Esophagus (tissue), 2 donors: ENCODE data around the gene TENM4. TPM values are rescaled to one million over a fixed set of nuclear protein-coding genes. Genes with fewer than 3 reads are reported as not detected.

Experiments used
- H3K27ac ChIP-seq, 2 donors: one replicate each; pipeline ENCODE4 v1.5.1; 2013; ENCODE audit warnings: low read depth in 2 of 2, mild to moderate bottlenecking in 2 of 2, inconsistent platforms in 1 of 2, low read length in 1 of 2, moderate library complexity in 1 of 2
- H3K27me3 ChIP-seq, 2 donors: one replicate each; pipeline ENCODE4 v1.6.1; 2013; ENCODE audit warnings: low read length in 2 of 2, control low read depth in 1 of 2, mild to moderate bottlenecking in 1 of 2; ENCODE audit not compliant: insufficient read depth in 2 of 2, control insufficient read depth in 1 of 2
- H3K36me3 ChIP-seq, 2 donors: one replicate each; pipeline ENCODE4 v1.6.1; 2013; ENCODE audit warnings: low read length in 1 of 2; ENCODE audit not compliant: control insufficient read depth in 2 of 2, insufficient read depth in 2 of 2
- H3K4me1 ChIP-seq, 2 donors: one replicate each; pipeline ENCODE4 v1.6.1; 2013; ENCODE audit warnings: low read length in 1 of 2; ENCODE audit not compliant: control insufficient read depth in 2 of 2, insufficient read depth in 2 of 2
- H3K4me3 ChIP-seq, 2 donors: one replicate each; pipeline ENCODE4 v1.5.1; 2013; ENCODE audit warnings: low read length in 2 of 2, mild to moderate bottlenecking in 2 of 2, low read depth in 1 of 2, moderate library complexity in 1 of 2
- H3K9me3 ChIP-seq, 2 donors: one replicate each; pipeline ENCODE4 v1.6.1; 2013; ENCODE audit warnings: mild to moderate bottlenecking in 2 of 2, low read depth in 1 of 2, low read length in 1 of 2, moderate library complexity in 1 of 2; ENCODE audit not compliant: control insufficient read depth in 2 of 2, insufficient read depth in 1 of 2
- WGBS, 2 donors: extraction: QIAGEN DNeasy Blood & Tissue Kit; methylation state at CpG; one replicate each; pipeline ENCODE4 v1.1.7; 2013; 5-methylcytosine and 5-hydroxymethylcytosine counted together
- polyA plus RNA-seq, 2 donors: library from polyadenylated mRNA; stranded (reverse); fragments of 200-250 nt; gene quantifications; one replicate each; pipeline ENCODE4 v1.2.3, GENCODE V29; 2013
- donor health status: healthy with polysubstance abuse.
- donor health status: Bipolar disorder and iron deficiency.

TENM4 gene
- polyA plus RNA-seq, 2 donors: 1.3 to 4.1 TPM

DNA sequence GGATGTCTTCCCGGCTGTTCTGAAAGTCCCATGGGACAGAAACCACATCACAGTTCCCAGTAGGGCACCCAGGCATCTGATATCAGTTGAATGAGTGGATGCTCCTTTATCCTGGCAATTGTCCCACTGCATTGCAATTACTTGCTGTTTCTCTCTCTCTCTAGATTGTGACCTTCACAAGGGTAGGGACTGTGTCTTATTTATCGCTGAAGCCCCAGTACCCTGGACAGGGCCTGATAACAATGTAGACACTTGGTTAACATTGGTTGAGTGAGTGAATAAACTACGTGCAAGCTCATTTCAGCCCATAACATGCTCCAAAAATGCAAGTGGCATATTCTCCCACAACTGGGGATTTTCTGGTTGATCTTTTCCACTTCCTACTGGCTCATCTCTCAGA is 672.5 kb downstream of the TENM4 start:
- Histone ChIP-seq H3K36me3 (no peaks in the 10 kb centered on the region), H3K4me1 (no peaks in the 10 kb centered on the region), H3K9me3 (peaks cover 0 to 2% of the 10 kb centered on the region in 2 donors), H3K27ac (no peak overlapping the region), H3K27me3 (no peaks in the 10 kb centered on the region), H3K4me3 (no peak overlapping the region)
- 87 to 89% methylated on average over 3 of the region's 3 CpGs for WGBS, 2 donors

DNA sequence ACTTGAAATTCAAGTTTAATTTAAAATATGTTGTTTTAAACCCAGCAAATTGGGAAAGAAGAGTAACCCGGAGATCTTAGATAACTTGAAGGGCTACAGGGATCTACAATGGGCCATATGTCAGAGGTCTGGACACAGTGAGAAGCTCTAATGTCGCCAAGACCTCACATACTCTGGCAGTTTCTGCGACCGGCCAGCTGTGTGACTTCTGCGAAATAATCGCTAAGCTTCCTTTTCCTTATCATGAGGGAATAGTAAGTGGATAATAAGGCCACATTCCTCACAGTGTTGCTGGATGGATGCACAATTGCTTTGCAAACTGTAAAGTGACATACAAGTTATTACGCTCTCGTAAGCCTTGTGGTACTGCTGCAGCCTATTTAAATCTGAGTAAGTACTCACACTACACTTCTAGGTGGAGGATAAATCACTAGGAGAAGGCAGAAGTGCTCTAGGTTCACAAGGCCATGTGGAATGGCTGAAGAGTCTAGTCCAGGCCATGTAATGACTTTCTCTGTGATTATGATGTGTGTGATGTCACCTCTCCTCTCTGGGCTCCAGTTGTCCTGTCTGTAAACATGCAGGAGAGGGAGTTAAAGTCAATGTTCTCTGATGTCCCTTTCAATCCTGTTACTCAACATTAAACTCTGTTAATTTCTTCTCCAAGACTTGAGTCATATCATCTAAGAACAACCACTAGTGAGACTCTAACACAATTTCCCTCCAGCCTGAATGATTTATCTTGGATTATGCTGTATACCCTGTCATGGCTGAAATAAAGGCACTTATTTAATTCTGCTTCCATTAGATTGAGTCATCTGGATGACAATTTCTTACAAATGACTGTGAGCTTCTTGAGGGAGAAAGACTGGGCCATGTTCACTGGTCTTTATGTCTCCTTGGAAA is 673.5 kb downstream of the TENM4 start:
- 91 to 92% methylated on average over 8 of the region's 8 CpGs for whole genome bisulfite sequencing, 2 donors
- Histone ChIP-seq H3K4me3 (no peak overlapping the region), H3K27ac (no peak overlapping the region), H3K36me3 (no peaks in the 10 kb centered on the region), H3K9me3 (peaks cover 0 to 2% of the 10 kb centered on the region in 2 donors), H3K27me3 (no peaks in the 10 kb centered on the region), H3K4me1 (no peaks in the 10 kb centered on the region)

DNA sequence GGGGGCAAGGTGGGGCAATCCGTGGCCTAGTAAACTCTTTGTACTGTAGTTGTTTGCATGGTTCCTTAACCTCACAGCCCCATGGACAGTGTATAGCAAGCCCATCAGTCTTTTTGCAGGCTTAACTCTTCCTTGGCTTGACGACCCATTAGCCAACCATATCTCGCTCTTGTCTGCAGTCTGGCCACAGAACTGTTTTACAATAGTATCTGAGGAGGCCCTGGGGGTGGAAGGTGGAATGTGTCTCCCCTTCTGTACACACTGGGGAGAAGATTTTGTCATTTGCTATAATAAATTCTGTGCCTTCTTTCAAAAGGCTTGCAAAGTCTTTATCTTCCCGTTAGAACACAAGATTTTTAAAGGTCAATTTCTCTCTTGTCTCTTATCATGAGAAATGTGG is 675.9 kb downstream of the TENM4 start:
- no peak overlapping the region for H3K27ac ChIP-seq
- 70 to 81% methylated on average over 4 of the region's 4 CpGs for WGBS, 2 donors
- H3K27me3 ChIP-seq: no peaks in the 10 kb centered on the region

DNA sequence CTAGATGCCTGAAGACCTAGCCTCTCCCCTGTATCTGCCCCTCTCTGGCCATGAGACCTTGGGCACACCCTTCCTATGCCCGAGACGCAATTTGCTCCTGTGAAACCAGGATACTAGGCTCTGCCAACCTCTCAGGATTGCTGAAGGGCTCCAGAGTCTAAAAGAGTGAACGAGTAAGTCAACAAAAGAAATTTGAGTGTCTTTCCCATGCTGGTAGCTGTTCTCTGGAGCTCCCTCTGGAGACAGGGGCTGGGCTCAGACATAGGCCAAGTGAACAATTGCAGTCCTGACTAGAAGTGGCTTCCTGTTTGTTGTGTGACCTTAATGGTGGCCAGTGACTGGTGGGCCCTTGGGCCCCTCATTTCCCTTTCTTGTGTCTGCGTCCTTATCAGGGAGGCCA is 677.2 kb downstream of the TENM4 start:
- WGBS, 2 donors: 82 to 92% methylated on average over 4 of the region's 4 CpGs
- no peak overlapping the region for H3K27ac ChIP-seq
- H3K4me1 ChIP-seq: no peaks in the 10 kb centered on the region
- H3K4me3 ChIP-seq: no peak overlapping the region
- H3K36me3 ChIP-seq: no peaks in the 10 kb centered on the region
- no peaks in the 10 kb centered on the region for H3K27me3 ChIP-seq
- H3K9me3 ChIP-seq: no peaks in the 10 kb centered on the region

More for the DNA sequence above, 675.9 kb downstream of the TENM4 start:
- Histone ChIP-seq H3K9me3 (no peaks in the 10 kb centered on the region), H3K36me3 (no peaks in the 10 kb centered on the region), H3K4me3 (no peak overlapping the region), H3K4me1 (no peaks in the 10 kb centered on the region)

DNA sequence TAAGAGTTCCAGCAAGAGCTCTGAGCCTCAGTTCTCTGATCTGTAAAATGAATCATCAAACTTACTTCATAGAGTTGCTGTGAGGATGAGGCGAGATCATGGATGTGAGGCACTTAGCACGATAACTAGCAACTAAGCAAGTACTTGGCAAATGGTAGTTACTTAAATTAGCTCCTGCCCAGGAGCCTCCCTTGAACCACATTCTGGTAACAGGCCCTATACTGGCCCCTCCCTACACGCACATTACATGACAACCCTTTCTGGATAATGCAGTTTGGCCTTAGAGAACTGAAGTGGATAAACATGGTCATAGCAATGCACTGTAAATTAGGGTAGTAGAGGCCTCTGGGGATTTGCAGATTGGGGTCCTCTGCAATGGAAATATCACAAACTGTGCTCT is 678.7 kb downstream of the TENM4 start:
- H3K36me3 ChIP-seq: no peaks in the 10 kb centered on the region
- no peaks in the 10 kb centered on the region for H3K9me3 ChIP-seq
- no peak overlapping the region for H3K4me3 ChIP-seq
- no peaks in the 10 kb centered on the region for H3K27me3 ChIP-seq
- 88 to 94% methylated on average over 3 of the region's 3 CpGs for WGBS, 2 donors
- H3K27ac ChIP-seq: no peak overlapping the region
- H3K4me1 ChIP-seq: no peaks in the 10 kb centered on the region

DNA sequence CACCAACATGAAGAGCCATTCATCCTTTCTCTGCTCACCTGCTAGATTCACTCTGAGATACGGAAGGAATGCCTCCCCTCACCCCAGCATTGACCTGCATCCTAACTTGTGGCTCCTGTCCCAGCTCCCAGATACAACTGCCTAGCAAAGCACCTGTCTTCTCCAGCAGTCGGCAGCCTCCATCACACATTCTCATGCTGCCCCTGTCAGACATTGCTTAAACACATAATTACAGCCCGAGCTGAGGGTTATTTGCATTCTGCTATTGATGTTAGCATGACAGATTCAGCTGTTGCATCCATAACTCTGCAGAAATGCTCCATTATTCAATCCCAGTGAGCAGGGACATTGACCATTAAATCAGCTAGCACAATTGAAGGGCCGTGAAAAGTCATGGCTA is 681.8 kb downstream of the TENM4 start:
- no peaks in the 10 kb centered on the region for H3K9me3 ChIP-seq
- no peaks in the 10 kb centered on the region for H3K4me1 ChIP-seq
- no peaks in the 10 kb centered on the region for H3K36me3 ChIP-seq
- whole genome bisulfite sequencing, 2 donors: 50 to 54% methylated on average over 4 of the region's 4 CpGs
- no peak overlapping the region for H3K4me3 ChIP-seq
- H3K27me3 ChIP-seq: no peaks in the 10 kb centered on the region
- no peak overlapping the region for H3K27ac ChIP-seq

DNA sequence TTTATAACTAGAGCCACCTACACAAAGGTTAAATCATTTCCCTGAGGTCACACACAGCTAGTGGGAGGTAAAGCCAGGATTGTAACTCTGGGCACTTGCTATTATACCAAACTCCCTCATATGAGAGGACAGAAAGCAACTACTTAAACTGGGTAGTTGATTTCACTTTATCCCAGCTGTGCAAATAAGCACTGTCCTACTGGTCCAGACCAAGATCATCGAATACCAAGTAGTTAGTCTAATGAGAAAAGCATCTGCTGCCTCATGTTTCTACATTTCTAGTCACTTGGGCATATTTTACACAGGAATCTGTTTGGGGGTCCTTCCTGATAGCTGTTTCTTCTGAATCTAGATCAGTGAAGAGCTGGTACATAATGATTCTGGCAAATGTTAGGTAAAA is 687.5 kb downstream of the TENM4 start:
- Histone ChIP-seq H3K4me1 (no peaks in the 10 kb centered on the region), H3K27ac (no peak overlapping the region), H3K4me3 (no peak overlapping the region), H3K36me3 (no peaks in the 10 kb centered on the region), H3K27me3 (no peaks in the 10 kb centered on the region), H3K9me3 (no peaks in the 10 kb centered on the region)
- 54 to 56% methylated on average over 1 of the region's 1 CpG for WGBS, 2 donors

DNA sequence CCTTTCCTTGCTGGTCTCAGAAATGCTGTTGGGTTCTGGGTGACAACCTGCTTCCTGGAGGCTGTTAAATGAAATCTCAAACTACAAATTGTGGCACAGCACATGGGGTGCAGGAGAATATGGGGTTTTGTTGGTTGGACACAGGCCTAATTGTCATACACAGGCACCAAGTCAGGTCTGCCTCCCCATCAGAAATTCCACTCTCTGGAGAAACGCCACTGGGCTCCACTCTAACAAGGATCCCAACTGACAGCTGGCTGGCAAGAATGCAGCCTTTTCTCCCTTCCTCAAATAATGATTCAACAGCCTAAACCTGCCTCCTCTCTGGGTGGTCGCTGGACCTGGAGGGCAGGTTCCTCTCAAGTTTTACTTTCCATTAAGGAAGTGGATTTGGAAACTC is 688.3 kb downstream of the TENM4 start:
- H3K27ac ChIP-seq: no peak overlapping the region
- 38 to 54% methylated on average over 2 of the region's 2 CpGs for WGBS, 2 donors

DNA sequence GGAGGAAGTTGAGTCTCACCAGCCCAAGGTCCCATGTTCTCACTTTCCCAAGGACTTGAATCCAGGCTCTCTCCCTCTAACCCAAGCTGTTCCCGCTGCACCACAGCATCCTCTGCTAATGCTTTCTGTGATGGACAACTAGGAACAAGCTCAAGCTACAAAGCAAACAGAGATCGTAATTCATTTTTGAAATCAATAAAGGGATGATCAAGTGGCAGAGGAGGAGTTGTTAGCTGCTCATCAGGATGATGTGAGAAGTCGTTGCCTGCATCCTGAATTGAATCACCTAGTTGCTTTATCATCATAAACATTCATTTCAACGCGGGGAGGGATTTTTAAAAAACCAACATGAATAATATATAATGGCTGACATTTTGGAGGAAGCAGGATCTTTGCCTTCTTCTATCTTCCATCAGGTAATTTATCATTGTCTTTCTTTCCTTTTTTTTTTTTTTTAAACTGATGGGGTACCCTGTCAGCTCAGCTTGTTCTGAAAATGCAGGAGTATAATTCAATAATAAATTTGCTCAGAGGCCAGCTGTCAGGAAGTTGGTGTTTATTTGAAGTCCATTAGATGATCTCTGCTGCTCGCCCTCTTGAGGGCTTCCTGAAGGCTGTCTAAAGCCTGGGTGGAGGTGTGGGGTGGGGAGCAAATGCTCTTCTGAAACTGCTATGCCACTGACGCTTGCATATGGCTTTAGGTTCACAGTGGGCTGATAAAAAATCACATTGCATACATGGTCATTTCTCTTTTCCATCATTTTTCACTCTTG is 691.7 kb downstream of the TENM4 start:
- H3K27ac ChIP-seq: no peak overlapping the region
- H3K27me3 ChIP-seq: no peaks in the 10 kb centered on the region
- WGBS, 2 donors: 74 to 77% methylated on average over 7 of the region's 7 CpGs
- H3K4me1 ChIP-seq: no peaks in the 10 kb centered on the region
- H3K9me3 ChIP-seq: no peaks in the 10 kb centered on the region
- no peaks in the 10 kb centered on the region for H3K36me3 ChIP-seq
- H3K4me3 ChIP-seq: no peak overlapping the region

More for the DNA sequence above, 688.3 kb downstream of the TENM4 start:
- no peaks in the 10 kb centered on the region for H3K36me3 ChIP-seq
- H3K9me3 ChIP-seq: no peaks in the 10 kb centered on the region
- H3K4me3 ChIP-seq: no peak overlapping the region
- no peaks in the 10 kb centered on the region for H3K4me1 ChIP-seq
- no peaks in the 10 kb centered on the region for H3K27me3 ChIP-seq
